GM10266 (cell line): ENCODE measurements around the gene FHIT.

Source experiments
- DNase-seq: peaks from one replicate; pipeline ENCODE4 v3.0.0; 2012; ENCODE audit errors: extremely low spot score
- CTCF ChIP-seq: IDR thresholded peaks from 2 replicates; pipeline ENCODE4 v1.5.1; 2012; ENCODE audit warnings: mild to moderate bottlenecking, low read depth; ENCODE audit not compliant: control insufficient read depth, insufficient read depth; ENCODE audit errors: missing control alignments

Gene FHIT

GRCh38 chr3:60220768-60221167 is 1030.5 kb downstream of the FHIT start:
- no peak for DNase-seq
- TF ChIP-seq CTCF, result no peak

GRCh38 chr3:60219501-60219900 is 1031.8 kb downstream of the FHIT start:
- DNase-seq, result no peak
- TF ChIP-seq CTCF, result no peak

- DNase-seq, result no peak
- no peak for TF ChIP-seq CTCF
Observed at GRCh38 chr3:60217156-60217911, 1033.9 kb downstream of the FHIT start.

- no peak for DNase-seq
- TF ChIP-seq CTCF, result no peak
Observed at GRCh38 chr3:60216462-60217075, 1034.7 kb downstream of the FHIT start.

- no peak for DNase-seq
- no peak for TF ChIP-seq CTCF
Observed at GRCh38 chr3:60215946-60216345, 1035.3 kb downstream of the FHIT start.

- no peak for DNase-seq
- no peak for TF ChIP-seq CTCF
Observed at GRCh38 chr3:60207905-60208304, 1043.3 kb downstream of the FHIT start.

GRCh38 chr3:60206206-60206605 is 1045.0 kb downstream of the FHIT start:
- TF ChIP-seq CTCF, result no peak
- no peak for DNase-seq
